Measurements from ENCODE around the gene EXOG.

GRCh38 chr3:38524141-38524739, 28.1 kb downstream of the EXOG start:
- TF ChIP-seq POLR2AphosphoS5 (IDR thresholded peaks at IDR 0.05; ENCODE audit: low read depth, low read length) (no peak), CTCF (IDR thresholded peaks at IDR 0.05) (no peak), SIN3A (IDR thresholded peaks at IDR 0.05; ENCODE audit: borderline replicate concordance, insufficient read depth, low read depth, low read length) (no peak)
